ENCODE results near the gene MMEL1. TPM values are rescaled to one million over a fixed set of nuclear protein-coding genes. Genes with fewer than 3 reads are reported as not detected.
"Not testable (repeated sequence)": the region's sequence is repeated elsewhere in the genome, so short reads cannot be mapped to it uniquely, and the experiment has no call there.

Gene MMEL1
- polyA plus RNA-seq, 3 donors = 2.3 to 3.3 (median 2.5) TPM

DNA sequence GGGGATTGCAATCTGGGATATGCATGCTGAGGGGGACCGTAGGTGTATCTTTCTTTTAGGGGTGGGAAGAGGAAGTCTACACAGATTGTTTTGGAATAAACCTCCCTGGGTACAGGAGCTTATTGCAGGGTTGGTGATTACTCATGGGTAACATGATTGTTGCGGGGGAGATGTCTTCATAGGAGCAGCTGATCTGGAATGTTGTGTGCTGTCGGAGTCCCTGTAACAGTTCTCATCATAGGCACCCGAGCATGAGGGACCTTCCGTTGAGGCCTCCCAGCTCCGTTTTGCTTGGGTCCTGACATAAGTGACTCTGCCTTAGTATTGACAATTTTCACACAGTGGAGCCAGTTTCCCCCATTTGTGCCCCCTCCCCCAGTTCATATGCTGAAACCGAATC, 50.4 kb downstream of the MMEL1 start:
- no peak for DNase-seq (ENCODE audit: low read depth in 3 of 3, low spot score in 2 of 3)

DNA sequence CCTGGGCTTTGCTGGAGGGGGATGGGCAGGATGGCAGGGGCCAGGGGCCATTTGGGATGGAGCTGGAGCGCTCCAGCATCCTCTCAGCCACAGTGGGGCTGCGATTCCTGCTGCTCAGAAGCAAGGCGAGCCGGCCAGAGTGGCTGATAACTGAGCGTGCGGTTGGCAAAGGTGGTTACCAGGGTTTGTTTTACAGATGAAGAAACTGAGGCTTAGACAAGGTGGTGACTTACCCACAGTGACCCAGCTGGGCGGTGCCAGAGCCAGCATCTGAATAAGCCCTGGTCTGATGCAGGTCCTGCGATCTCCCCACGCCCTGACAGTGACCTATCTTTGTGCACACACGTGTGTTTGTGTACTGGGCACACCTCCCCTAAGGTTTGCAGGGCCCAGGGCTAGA, 52.1 kb downstream of the MMEL1 start:
- no peak for DNase-seq (ENCODE audit: low read depth in 3 of 3, low spot score in 2 of 3)

DNA sequence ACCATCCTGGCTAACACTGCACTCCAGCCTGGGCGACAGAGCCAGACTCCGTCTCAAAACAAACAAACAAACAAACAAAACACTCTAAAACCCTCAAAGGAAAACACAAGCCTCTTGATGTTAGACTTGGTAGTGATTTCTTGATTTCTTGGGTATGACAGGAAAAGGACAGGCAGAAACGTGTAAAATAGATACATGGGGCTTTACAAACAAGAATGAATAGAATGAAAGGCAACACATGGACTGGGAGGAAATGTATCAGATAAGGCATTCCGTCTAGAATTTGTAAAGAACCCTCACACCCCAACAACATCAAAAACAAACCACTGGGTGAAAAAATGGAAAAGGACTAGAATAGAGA, 54.1 kb downstream of the MMEL1 start:
- DNase-seq (ENCODE audit: low read depth in 3 of 3, low spot score in 2 of 3) = no peak

DNA sequence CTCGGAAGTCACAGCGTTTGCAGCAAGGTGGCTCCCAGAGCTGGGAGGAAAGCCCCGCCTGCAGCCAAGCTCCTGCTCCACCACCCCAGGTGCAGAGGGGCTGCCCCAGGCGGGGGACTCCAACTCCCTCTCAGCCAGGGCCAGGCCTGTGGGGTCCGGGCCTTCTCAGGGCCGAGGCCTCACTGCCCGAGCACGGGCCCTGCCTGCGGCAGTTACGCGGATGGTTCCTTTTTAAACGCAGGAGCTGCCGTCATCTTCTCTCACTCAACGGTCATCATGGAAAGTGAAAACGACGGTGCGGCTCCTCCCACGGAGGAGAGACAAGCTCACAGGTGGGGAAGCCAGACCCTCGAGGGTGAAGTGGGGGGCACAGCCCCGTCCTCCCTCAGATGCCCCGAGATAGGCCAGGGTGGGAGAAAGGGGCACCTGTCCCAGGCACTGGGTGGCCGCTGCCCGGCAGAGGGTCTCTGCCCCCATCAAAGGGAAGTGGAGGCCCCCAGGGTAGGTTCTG, 55.2 kb downstream of the MMEL1 start:
- DNase-seq (ENCODE audit: low read depth in 3 of 3, low spot score in 2 of 3) = not testable (repeated sequence)

DNA sequence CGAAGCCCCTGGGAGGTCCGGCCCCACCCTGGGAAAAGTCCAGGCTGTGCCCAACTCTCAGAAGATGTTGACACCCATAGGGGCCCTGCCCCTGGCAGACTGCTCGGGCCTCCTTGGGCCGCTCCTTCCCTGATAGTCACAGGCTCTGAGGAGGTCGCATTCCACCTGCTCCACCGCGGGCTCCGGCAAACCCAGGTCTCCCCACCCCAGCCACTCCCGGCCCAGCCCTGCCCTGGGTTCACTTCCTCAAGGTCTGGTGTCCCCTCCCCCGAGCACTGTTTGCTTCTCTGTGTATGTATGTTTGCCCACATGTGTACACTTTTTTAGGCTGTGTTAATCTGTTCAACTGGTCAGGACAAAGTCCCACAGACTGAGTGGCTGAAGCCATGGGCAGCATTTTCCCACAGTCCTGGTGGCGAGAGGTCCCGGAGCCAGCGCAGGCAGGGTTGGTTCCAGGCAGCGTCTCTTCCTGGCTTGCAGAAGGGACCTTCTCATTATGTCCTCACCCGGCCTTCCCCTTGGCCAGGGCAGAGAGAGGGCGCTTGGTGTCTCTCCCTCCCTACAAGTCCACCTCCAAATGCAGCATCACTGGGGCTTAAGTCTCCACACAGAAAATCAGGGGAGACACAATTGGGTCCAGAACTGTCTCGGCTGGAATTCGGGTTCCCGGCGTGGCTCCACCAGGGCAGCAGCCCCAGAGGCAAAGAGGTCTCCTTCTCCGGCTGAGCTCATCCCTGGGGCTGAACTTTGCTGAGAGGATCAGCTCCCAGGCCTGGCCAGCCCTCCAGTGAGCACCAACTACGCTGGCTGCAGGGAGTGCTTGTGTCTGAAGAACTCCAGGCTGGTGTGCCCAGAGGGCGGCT, 56.8 kb downstream of the MMEL1 start:
- DNase-seq (ENCODE audit: low read depth in 3 of 3, low spot score in 2 of 3) = no peak

DNA sequence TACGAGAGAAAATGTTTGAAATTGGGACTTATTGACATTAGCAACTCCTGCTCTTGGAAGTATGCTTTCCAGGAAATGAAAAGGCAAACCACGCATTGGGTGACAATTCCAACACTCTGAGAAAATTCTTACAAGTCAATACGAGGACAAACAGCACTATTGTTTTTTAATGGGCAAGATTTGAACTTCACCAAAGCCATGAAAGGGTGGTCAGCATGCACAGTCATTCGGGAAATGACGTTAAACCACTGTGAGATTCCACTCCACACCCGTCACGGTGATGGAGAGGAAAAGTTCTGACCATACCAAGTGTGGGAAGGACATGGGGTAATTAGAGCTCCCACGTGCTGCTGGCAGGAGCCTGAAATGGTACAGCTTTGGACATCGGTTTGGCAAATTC, 58.5 kb downstream of the MMEL1 start:
- no peak for DNase-seq (ENCODE audit: low read depth in 3 of 3, low spot score in 2 of 3)

DNA sequence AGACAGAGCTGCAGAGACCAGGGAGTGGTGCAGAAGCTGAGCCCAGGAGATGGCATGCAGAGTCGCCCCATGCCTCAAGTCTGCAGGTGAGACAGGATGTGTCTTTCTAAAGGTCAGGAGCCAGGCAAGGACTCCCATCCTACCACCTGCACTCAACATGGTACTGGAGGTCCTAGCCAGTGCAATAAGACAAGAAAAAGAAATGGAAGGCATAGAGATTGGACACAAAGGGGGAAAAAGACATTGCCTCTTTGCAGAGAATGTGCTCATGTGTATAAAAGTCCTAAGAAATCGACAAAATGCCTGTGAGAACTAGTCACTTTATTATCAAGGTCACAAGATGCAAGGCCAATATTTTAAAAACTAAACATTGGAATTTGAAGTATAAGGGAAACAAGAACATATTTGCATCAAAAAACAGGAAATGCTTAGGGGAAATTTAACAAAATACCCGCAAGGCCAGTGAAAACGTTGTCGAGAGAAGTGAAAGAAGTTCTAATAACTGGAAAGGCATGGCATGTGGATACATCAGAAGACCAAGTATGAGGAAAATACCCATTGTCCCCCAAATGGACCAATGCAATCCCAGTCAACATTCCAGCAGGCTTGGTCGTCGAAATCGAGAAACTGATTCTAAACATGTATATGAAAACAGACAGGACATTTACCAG, 59.4 kb downstream of the MMEL1 start:
- no peak for DNase-seq (ENCODE audit: low read depth in 3 of 3, low spot score in 2 of 3)

DNA sequence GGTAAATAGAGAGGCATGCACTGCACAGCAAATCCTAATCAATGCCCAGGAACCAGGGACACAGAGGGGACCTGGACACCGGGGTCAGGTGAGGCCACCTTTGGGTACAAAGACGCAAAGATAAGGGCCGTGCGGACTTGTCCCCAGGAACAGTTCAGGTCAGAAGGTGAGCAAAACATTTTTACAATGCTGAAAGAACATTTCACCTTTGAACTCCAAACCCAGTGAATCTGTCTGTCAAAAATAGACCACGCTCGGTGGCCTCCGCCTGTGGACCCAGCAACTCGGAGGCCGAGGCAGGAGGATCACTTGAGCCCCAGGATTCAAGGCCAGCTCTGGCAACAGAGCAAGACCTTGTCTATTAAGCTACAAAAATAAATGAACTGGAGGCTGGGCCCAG, 61.5 kb downstream of the MMEL1 start:
- no peak for DNase-seq (ENCODE audit: low read depth in 3 of 3, low spot score in 2 of 3)

DNA sequence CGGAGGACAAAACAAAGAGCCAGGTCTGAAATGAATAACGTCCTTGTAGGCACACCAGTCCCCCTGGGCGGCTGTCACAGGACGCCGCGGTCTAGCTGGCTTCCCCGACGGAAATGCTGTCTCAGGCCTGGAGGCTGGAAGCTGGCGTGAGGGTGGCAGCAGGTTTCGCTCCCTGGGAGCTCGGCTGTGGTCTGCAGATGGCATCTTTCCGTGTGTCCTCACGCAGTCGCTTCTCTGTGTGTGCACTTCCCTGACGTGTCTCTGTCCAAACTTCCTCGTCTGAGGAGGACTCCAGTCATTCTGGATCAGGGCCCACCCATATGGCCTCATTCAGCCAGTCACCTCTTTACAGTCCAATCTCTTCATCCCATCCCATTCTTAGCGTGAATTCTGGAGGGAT, 62.5 kb downstream of the MMEL1 start:
- DNase-seq (ENCODE audit: low read depth in 3 of 3, low spot score in 2 of 3) = no peak

DNA sequence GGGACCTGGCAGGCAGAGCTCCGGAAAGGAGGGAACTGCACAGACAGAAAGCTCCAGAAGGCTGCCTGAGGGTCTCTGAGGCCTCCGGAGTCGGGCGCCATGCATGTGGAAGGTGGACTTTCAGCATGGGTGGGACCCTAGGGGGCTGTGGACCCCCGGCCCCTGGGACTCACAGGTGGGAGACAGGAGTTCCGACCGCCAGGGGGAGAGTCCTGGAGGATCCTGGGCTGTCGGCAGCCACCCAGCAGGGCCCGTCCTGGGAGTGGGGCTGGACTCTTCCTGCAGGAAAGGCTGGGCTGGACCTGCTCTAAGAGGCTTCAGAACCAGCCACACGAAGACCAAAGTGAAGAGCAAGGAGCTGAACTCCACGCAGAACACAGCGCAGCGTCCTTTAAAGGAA, 63.1 kb downstream of the MMEL1 start:
- DNase-seq (ENCODE audit: low read depth in 3 of 3, low spot score in 2 of 3) = not testable (repeated sequence)

DNA sequence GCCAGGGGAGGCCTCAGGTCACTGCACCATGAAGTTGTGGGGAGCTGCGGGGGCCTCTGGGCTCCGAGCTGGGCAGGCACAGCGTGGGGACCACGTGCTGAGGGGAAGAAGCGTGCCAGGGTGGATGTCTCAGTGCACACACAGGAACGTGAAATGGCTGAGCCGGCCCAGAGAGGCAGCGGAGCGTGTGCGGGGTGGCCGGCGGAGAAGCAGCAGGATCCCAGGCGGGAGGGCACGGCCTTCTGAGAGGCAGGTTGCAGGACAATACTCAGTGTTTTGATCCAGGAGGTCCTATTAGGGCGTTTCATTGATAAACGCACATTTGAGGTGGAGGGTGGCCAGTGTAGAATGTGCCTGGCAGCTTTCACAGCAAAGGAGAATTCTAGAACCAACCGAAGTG, 63.8 kb downstream of the MMEL1 start:
- no peak for DNase-seq (ENCODE audit: low read depth in 3 of 3, low spot score in 2 of 3)

DNA sequence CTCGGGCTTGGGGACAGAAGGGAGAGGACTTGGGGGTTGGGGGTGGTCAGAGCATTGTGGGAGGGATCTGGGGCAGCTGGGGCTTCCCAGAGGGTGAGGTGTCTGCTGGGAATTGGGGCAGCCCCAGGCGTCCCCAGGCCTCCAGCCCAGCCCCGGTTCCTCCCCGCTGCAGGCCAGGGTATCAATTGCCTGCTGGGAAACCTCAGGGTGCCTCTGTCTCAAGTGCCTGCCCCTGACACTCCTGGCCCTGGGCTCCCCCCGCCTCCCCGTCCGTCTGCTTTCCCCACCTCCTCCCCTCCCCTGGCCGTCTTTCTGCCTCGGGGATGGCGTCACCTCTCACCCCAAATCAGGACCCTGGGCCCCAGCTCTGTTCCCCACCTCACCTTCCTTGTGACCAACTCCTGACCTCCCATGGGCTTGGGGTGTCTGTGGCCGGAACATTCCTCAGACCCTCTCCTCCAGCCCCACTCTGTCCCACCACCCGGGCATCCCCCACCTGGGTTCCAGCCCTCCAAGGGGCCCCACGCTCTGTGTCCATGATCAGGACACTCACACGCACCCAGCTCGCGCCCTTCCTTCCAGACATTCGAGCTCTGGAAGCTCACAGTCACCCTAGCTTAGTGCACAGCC, 64.5 kb downstream of the MMEL1 start:
- not testable (repeated sequence) for DNase-seq (ENCODE audit: low read depth in 3 of 3, low spot score in 2 of 3)

DNA sequence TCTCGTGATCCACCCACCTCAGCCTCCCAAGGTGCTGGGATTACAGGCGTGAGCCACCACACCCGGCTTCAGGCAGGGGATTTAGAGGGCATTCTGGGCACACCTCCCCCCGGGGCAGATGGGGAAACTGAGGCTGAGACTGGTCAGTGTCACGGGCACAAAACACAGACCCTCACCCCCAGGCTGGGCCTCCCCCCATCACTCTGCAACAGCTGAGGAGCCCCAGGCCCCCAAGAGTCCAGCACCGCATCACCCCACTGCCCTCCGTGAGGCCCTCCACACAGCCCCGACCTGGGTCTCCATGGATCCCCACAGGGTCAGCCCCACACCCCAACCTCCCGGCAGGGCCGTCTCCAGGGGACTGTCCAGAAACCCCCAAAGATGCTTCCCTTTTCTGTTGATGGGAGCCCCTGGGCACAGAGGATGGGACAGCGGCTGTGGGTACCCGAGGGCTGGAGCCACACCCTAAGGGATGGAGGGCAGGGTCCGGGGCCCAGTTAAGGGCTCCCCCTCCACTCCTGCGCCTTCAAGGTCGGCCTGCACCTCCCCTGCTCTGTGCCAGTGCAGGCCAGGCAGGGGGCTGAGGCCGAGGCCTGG, 65.6 kb downstream of the MMEL1 start:
- no peak for DNase-seq (ENCODE audit: low read depth in 3 of 3, low spot score in 2 of 3)

DNA sequence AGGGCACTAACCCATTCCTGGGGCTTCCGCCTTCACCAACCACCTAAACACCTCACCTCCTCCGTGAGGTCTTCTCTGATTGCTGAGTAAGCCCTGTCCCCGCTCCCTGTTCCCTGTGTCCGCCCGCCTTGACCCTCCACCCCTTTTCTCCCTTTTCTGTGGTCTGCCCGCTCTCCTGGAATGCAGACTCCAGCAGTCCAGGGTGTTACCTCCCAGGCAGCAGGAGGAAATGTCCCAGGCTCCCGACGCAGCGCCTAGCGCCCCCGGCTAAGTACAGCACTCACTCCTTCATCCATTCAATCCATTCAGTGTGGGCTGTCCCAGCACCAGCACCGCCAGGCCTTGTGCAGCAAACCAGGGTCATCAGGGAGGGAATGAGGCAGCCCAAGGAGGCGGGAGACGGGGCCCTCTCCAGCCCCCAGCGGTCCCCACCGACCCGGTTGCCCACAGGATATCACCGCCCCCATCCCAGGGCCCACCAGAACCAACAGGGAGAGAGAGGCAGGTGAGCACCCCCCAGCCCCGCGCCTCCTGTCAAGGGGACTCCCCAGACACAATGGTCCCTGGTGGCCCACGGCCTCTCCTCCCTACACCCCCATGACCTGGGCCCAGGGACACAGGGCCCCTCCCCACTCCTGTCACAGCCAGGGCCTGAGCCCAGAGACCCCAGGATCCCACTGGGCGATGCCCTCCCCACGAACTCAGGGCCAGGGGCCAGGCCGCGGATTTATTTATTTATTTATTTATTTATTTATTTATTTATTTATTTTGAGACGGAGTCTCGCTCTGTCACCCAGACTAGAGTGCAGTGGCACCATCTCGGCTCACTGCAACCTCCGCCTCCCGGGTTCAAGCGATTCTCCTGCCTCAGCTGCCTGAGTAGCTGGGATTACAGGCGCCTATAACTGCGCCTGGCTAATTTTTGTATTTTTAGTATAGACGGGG, 66.4 kb downstream of the MMEL1 start:
- DNase-seq (ENCODE audit: low read depth in 3 of 3, low spot score in 2 of 3) = no peak

DNA sequence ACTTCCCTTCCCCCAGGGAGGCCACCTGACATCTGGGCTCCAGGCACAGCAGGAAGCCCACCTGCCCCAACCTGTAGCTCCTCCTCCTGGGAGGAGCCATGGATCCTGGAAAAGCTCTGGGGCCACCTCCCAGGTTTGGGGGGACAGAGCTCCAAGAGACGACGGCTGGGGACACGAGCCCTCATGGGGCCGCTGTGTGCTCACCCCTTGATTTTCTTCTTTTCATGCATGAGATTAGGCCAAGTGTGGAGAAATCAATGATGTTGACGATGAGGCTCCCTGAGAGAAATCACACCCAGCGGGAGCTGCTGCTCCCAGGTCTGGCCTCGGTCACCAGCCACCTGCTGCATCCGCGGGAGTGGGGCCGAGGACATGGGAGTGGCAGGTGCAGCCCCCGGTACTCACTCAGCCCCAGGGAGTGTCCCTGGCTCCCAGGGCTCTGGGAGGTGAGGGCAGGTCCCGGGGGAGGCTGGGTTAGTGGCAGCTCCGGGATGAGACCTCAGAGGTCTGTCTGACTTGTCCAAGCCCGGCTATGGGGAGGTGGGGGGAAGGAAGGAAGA, 67.9 kb downstream of the MMEL1 start:
- no peak for DNase-seq (ENCODE audit: low read depth in 3 of 3, low spot score in 2 of 3)

DNA sequence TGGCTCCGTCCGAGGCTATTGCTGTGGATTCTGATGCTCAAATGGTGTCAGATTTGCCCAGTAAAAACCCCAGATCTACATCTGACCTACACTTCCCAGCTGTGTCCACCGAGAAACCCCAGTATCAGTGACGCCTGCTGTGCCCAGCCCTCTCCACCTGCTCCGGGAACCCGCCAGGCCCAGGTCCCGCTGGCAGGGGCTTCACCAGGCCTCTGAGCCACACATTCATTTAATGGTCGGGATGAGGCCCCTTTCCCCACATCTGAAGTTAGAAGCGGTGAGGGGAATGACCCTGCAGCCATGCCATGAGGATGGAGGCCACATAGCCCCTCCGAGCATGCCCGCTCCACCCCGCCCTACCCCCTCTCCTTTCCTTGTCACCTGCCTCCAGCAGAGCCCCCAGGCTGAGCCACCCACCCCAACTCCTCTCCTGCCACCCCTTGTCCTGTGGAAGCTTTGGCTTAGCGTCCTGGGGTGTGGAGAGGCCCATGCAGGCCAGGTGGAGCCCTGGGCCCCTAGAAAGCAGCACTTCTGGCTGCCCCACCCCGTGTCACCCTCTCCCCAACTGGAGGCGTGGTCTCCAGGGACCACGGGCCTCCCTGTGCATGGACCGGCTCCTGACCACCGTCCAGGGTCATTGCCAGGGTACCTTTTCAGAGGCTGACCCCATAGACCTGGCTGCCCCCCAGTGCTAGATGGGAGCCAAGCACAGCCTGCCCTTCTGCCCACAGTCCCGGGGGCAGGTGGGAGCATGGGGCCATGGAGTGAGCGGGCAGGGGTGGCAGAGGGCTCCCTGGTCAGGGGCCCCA, 68.6 kb downstream of the MMEL1 start:
- DNase-seq (ENCODE audit: low read depth in 3 of 3, low spot score in 2 of 3) = no peak

DNA sequence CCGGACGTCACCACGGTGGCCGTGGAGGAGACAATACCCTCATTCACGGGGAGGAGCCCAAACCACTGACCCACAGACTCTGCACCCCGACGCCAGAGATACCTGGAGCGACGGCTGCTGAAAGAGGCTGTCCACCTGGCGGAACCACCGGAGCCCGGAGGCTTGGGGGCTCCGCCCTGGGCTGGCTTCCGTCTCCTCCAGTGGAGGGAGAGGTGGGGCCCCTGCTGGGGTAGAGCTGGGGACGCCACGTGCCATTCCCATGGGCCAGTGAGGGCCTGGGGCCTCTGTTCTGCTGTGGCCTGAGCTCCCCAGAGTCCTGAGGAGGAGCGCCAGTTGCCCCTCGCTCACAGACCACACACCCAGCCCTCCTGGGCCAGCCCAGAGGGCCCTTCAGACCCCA, 69.6 kb downstream of the MMEL1 start:
- DNase-seq (ENCODE audit: low read depth in 3 of 3, low spot score in 2 of 3) = no peak

DNA sequence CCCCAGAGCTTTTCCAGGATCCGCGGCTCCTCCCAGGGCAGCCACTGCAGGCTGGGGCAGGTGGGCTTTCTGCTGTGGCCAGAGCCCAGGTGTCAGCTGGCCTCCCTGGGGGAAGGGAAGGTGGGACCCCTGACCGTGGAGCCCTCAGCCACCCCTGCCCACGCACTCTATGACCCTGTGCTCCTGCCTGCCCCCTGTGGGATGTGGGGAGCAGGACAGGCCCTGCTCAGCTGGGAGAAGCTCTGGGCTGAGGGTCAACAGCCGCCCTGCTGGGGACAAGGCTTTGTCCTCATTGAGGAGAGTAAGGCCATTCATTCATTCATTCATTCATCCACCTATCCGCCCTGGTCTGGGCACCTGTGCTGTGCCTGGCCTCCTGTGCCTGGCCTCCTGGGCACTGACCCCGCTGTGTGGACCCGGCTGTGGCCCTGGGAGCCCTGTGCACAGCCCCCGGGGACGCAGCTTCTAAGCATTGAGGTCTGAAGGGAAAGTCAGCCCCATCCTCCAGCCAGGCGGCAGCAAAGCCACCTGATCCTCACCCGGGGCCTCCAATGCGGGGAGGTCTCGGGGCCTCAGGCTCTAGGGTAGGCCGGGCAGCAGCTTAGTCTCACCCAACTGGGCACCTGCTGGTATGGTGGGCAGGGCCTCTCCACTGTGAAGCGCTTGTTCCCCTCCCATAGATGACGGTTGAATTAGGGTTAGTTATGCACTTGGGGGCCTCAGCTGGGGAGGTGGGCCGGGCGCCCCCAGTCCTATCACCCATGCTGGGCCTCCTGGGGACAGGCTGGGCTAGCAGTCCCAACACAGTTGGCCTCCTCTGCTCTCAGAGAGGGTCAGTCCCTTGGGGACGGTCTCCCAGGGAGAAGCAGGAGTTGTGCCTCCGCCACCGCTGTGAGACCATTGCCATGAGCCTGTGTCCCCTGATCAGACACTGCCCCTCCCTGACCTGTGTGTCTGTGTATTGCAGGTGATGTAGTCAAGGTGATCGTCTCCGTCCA, 70.6 kb downstream of the MMEL1 start:
- DNase-seq (ENCODE audit: low read depth in 3 of 3, low spot score in 2 of 3) = no peak

Data from right renal cortex interstitium (tissue), 3 donors.